MM.1S (cell line): ENCODE results near the gene RAB39B.

ENCODE experiments used
- CTCF ChIP-seq: fragments of 300-600 bp; sonication (generic); IDR thresholded peaks from 2 replicates; pipeline ENCODE4 v1.5.1; 2016; ENCODE audit warnings: antibody characterized with exemption, low read length, mixed read lengths
- EZH2phosphoT487 ChIP-seq: fragments of 300-600 bp; sonication (generic); IDR thresholded peaks from 2 replicates; pipeline ENCODE4 v1.6.1; 2018; ENCODE audit warnings: antibody characterized with exemption, low read length

GRCh38 chrX:155259752-155260151 is 4.5 kb downstream of the RAB39B start:
- no peak for TF ChIP-seq CTCF
- TF ChIP-seq EZH2phosphoT487, result no peak
